RKO (cell line): ENCODE data around the gene ENTHD1.
"Not testable (repeated sequence)": the region's sequence is repeated elsewhere in the genome, so short reads cannot be mapped to it uniquely, and the experiment has no call there.

ENCODE experiments used
- DNase-seq: peaks from one replicate; pipeline ENCODE4 v3.0.0-alpha.2; 2016; ENCODE audit warnings: low spot score

ENTHD1 gene

DNA sequence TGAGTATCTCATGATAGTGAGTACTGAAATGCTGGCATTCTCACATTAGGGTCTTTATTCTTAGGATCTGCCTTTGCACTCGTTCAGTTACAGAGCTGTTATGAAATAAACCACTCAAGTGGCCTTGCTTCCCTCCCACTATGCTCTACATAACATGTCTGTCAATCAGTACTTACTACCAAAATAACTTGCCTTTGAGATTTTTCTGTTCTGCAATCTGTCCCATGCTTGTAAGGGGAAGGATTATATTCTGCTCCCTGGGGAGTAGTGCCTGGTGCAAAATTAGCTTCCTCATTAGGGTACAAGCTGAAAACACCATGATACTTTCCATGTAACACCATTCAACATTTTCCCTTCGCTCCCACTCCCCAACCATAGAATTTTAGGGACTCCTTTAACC lies 5.4 kb upstream of the ENTHD1 start:
- DNase-seq, result no peak

DNA sequence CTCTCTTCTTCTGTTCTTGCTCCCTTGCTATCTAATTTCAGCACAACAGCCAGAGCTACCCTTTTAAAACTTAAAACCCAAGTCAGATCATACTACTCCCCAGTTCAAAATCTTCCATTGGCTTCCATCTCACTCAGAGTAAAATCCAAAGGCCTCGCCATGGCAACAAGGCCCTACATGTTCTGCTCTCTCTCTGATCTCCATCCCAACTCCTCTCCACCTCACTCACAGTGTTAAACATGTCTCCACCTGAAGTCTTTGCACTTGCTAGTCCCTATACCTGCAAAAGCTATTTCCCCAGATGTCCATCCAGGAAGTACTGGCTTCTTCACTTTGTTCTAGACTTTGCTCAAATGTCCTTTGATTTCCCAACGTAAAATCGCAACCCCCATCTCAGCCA lies 4.3 kb upstream of the ENTHD1 start:
- DNase-seq, result no peak

DNA sequence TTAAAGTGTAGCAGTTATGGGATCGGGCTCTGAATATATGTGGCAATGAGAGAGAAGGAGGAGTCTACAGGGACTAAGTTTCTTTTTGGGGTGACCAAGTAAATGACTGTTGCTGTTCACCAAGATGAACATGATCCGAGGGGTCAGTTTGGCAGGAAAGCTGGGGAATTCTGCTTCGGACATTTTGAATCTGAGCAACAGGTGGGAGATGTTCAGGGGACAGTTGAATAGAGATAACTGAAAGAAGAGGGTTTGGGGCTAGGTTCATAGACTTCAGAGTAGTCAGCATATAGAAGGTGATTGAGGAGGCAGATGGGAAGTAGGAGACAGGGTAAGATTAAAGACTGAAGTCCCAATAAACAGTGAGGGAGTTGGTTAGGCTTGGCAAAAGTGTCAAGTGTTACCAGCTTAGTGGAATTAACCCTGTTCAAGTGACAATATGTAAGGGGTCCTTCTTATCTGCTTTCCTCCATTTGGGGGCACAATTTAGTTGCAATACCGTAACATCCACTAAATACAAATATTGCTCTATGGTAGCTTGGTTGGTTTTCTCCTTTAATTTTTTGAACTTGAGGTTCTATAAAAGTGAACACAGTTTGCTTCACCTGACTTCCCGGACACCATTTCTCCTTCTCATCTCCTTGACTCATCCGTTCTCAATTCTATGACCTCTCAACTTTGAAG lies 2.9 kb upstream of the ENTHD1 start:
- no peak for DNase-seq

DNA sequence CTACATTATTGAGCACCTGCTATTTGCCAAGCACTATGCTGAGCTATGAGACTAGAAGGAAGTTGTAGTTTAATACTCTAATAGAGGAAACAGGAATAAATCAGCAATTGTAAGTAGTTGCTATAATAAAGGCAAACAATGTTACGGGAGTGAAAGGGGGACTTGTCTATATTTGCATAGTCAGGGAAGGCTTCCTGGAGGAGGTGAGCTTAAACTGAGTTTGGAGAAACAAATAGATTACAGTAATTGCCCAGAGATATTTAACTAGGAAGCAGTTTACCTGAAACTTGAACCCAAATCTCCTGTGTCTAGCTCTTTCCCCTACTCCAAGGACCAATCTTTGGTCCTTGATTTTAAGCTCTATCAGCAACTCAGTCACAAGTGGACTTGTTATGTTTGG lies 2.1 kb upstream of the ENTHD1 start:
- no peak for DNase-seq

DNA sequence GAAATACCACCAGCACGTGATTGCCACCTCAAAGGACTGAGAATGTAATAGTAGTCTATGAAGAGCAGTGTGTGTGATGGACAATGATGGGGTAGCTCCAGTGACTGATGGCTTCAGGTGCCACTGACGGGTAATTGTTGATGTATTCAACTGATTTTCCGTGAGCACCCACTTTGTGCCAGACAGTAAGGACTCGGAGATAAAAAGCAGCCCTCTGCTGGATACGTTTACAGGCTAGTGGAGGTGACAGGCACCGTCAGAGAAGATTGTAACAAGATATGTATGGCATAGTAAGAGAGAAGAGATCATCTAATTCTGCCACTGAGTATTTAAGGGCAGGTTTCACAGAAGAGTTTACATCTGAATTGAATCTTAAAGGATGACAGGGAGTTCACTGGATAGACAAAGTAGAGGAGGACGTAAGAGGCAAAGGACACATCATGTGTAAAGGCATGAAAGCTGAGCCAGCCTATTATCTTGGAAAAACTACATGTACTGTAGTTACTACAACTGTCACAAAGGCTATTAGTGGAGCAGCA lies 1.1 kb upstream of the ENTHD1 start:
- no peak for DNase-seq

DNA sequence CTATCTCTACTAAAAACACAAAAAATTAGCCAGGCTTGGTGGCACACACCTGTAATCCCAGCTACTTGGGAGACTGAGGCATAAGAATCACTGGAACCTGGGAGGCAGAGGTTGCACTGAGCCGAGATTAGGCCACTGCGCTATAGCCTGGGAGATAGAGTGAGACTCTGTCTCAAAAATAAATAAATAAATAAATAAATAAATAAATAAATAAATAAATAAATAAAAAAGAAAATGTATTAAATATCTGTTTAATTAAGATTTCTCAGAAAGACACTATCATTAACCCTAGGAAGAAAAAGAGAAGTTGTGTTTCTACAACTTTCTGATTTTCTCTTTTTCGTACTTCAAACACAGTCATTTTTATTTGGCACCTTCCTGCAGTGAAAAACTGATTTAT lies 3.6 kb downstream of the ENTHD1 start:
- DNase-seq, result not testable (repeated sequence)

DNA sequence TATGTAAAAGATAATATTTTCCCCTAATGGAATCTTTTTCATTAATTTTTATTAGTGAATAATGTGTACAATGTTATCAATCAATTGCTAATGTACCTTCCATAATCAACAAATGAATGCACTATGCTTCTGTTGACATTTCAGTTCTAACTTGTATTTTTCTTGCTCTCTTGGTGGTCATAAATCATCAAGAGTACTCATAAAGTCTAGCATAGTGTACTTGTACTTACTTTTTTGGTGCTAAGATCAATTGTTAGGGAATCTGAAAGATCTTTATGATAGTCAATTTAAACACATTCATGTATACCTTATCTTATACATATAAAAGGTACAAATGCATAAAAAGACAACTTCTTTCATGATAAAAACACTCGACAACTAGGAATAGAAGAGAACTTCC lies 10.5 kb downstream of the ENTHD1 start:
- DNase-seq, result no peak

DNA sequence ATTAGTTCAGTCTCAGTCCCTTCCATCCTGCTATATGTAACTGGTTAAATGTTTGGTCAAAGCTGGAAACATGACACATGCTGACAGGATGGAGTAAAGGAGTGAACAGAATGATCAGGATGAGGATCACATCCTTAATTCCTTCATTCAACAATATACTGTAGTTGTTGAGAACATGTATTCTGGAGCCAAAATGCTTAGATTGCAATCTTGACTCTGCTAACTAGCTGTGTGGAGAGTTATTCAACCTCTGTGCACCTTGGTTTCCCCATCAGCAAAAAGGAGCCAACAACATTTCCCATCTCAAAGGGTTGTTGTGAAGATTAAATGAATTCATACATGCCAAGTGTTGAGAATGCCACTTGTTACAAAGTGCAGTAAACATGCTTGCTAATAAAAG lies 12.8 kb downstream of the ENTHD1 start:
- no peak for DNase-seq

DNA sequence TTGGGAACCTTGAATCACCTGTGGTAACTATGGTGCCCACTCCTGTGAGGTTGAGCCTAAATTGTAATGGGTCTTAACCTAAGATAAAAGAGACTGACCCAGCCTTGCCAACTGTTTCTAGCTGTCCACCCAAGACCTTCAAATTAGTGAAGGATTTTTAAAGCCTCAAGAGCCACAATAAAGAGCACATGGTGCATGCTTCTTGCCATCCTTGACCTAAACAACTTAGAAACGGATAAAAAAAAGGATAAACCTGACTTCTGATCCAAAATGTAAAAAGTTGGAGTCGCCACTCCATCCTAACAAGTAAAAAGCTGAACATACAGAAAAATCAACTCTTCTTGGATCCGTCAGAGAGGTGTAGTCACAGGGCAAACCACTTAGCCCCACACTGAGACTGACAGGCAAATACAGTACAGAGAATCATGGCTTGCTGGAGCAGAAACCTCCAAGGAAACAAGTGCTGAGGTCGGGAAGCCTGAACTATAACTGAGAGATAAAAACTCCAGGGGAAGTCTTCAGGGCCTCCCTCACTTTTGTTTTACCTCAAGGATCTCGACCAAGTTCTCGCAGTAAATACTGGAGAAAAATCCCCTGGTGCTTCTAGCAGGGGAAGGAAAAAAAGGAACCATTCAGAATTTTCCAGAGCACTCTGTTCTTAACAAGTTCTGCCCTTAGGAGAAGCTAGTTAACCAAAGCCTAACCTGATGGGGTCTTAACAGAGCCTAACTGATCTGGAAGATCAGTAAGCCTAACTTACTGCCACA lies 16.3 kb downstream of the ENTHD1 start:
- no peak for DNase-seq

DNA sequence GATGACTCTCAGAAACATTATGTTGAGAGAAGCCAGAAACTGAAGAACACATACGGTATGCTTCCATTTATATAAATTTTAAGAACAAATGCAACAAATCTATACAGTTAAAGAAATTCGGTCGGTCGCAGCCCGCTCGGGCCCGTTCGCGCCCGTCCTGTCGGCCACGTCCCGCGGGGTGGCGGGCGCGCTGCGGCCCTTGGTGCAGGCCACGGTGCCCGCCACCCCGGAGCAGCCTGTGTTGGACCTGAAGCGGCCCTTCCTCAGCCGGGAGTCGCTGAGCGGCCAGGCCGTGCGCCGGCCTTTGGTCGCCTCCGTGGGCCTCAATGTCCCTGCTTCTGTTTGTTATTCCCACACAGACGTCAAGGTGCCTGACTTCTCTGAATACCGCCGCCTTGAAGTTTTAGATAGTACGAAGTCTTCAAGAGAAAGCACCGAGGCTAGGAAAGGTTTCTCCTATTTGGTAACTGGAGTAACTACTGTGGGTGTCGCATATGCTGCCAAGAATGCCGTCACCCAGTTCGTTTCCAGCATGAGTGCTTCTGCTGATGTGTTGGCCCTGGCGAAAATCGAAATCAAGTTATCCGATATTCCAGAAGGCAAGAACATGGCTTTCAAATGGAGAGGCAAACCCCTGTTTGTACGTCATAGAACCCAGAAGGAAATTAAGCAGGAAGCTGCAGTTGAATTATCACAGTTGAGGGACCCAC lies 18.2 kb downstream of the ENTHD1 start:
- not testable (repeated sequence) for DNase-seq

DNA sequence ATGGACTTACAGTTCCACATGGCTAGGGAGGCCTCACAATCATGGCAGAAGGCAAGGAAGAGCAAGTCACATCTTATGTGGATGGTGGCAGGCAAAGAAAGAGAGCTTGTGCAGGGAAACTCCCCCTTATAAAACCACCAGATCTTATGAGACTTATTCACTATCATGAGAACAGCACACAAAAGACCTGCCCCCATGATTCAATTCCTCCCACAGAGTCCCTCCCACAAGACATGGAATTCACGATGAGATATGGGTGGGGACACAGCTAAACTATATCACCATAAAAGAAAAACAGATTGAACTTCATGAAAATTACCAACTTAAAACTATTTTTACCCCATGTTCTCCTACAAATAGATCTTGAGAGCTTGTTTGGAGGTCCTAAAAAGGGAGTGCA lies 19.6 kb downstream of the ENTHD1 start:
- DNase-seq, result no peak

DNA sequence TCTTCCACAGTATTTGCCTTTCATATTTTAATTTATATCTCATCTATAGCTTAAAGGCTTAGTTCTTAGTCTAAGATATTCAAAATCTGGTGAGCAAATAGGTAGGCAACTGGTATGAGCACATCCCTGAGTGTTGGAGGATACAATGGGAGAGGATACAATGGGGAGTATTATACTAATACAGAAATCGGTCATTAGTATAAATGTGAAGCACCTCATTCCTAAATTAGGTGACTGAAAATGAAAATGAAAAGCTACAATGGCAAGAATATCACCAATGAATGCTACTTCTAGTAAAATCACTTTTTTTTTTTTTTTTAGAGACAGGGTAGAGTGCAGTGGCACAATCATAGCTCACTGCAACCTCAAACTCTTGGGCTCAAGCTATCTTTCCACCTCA lies 21.0 kb downstream of the ENTHD1 start:
- DNase-seq, result no peak

DNA sequence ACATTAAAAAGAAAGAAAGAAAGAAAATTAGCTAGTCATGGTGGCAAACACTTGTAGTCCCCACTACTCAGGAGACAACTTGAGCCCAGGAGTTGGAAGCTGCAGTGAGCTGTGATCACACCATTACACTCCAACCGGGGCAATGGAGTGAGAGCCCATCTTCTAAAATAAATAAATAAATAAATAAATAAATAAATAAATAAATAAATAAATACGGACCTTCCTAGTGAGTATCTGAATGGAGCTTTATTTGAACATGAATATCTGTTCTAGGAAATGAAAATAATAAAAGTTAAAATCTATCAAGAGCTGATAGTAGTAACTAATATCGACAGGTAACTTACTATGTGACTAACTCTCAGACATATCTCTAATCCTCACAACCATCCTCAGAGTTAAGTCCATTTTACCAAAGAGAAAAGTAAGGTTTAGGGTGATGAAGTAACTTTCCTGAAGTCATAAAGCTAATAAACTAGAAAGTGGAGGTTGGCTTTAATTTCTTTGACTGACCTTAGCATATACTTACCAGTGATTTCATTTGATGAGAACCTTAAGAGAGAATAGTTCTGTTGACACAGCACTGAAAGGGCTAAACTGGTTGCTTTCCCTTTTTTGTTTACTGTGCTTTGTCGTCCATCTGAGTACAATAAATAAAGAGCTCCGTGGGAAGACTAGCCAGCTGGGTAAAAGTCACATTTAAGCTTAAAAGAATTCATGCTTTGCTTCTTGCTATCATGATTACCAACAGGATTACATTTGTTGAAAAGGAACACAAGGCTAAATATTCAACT lies 22.4 kb downstream of the ENTHD1 start:
- no peak for DNase-seq

DNA sequence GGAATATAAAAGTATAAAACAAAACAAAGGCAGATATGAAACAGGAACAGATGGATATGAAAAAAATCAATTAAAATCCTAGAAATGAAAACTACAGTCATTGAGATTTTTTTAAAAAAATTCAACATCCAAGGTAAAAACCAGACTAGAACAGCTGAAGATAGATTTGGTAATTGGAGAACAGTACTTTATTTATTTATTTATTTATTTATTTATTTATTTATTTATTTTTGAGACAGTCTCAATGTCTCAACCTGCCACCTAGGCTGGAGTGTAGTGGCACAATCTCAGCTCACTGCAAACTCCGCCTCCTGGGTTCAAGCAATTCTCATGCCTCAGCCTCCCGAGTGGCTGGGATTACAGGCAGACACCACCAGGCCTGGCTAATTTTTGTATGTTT lies 23.8 kb downstream of the ENTHD1 start:
- not testable (repeated sequence) for DNase-seq

DNA sequence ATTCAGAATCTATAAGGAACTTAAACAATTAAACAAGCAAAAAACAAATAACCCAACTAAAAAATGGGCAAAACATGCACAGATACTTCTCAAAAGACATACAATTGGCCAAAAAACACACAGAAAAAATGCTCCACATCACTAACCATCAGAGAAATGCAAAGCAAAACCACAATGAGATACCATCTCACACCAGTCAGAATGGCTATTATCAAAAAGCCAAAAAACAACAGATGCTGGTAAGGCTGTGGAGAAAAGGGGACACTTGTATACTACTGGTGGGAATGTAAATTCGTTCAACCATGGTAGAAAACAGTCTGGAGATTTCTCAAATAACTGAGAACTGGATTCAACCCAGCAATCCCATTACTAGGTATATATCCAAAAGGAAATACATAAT lies 24.8 kb downstream of the ENTHD1 start:
- no peak for DNase-seq

DNA sequence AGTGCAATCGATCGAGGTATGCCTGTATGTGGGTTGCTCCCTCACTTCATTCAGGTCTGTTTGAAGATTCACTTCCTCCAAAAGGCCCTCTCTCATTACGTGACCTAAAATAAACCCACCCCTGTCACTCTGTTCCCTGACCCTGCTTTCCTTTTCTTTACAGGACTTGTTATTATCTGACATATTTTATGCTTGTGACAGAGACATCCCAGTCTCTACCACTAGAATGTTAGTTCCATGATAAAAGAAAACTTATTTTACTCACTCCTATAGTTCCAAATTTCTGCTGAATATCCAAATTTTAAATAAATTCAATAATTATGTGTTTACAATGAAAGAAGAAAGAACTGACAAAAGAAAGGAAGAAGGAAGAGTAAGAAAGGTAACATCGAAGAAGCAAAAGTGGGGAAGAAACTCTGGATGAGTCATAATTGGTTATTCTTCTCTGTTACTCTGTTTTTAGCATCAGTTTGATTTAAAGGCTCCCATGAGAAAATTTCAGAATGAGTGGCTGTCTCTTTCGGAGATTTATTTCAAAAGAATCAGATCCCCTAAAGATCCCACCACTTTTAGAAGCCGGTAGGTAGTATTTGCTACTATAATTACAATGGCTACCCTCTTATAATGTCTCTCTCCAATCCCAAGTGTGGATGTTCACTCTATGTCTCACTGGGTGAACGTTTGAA lies 33.5 kb downstream of the ENTHD1 start:
- no peak for DNase-seq

DNA sequence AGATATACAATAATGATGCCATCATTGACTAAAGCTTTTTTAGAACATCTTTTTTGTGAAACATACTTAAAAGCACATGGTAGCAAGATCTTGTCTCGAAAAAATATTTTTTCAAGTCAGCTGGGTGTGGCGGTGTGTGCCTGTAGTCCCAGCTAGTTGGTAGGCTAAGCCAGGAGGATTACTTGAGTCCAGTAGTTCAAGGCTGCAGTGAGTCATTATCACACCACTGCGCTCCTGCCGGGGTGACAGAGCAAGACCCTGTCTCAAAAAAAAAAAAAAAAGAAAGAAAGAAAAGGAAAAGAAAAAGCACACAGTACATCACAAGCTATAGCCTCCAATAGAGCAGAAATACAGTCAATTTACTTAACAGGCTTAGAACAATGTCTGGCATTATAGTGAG lies 37.0 kb downstream of the ENTHD1 start:
- DNase-seq, result no peak

DNA sequence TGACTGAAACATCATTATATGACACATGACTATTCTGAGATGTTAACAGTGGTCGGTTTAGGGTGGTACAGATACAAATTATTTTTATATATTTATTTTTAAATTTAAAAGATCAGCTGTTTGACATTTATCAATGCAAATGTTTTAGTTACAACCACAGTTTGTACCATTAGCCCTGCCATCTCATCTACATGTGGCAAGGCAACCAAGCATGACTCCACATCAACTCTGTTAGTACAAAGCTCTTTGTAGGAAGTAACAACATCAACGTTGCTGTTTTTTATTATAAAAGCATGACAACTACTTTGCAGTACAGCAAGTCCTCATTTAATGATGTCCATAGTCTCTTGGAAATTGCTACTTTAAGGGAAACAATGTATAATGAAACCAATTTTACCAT lies 40.8 kb downstream of the ENTHD1 start:
- no peak for DNase-seq

DNA sequence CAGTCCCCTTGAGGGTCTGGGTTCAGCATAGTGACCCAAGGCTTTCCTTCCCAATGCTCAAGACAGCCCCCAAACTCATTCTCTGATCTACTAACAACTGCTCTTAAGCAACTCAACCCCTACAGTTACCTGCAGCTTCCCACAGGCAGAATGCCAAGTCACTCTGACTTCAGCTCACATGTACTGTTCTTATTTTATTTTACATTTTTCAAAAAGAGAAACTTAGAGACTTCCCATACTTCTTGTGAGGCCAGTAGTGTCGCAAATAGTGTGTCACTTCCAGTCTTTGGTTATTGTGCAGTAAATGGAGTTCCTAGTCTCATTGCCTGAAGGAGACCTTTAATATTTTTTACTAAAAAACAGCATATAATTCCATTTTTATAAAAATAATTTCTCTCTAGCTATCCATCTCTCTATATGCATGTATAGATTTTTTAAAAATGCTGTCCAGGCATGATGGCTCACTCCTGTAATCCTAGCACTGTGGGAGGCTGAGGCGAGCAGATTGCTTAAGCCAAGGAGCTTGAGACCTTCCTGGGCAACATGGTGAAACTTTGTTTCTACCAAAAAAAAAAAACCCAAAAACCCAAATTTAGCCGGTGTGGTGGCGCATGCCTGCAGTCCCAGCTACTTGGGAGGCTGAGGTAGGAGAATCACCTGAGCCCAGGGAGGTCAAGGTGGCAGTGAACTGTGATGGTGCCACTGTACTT lies 41.8 kb downstream of the ENTHD1 start:
- DNase-seq, result no peak

DNA sequence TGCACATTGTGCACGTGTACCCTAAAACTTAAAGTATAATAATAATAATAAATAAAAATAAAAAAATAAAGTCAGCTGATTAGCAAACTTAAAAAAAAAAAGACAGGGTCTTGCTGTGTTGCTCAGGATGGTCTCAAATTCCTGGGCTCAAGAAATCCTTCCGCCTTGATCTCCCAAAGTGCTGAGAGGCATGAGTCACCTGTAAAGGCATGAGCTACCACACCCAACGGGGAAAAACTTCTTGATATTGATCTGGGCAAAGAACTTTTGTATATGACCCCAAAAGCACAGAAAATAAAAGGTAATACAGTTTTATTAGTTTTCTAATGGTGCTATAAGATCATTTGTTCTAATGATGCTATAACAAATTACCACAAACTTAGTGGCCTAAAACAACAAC lies 46.1 kb downstream of the ENTHD1 start:
- no peak for DNase-seq

DNA sequence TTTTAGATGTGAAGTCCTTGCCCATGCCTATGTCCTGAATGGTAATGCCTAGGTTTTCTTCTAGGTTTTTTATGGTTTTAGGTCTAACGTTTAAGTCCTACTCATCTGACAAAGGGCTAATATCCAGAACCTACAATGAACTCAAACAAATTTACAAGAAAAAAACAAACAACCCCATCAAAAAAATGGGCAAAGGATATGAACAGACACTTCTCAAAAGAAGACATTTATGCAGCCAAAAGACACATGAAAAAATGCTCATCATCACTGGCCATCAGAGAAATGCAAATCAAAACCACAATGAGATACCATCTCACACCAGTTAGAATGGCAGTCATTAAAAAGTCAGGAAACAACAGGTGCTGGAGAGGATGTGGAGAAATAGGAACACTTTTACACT lies 47.0 kb downstream of the ENTHD1 start:
- DNase-seq, result not testable (repeated sequence)
